HG02798 (cell line): ENCODE data around the gene SFI1.
A peak's percentile ranks its signal among the peaks of the same experiment; 100 is the strongest.
"Not testable (repeated sequence)": the region's sequence is repeated elsewhere in the genome, so short reads cannot be mapped to it uniquely, and the experiment has no call there.

Experiments used
- ATAC-seq: cut with Tn5 transposase; IDR thresholded peaks from one replicate; pipeline ENCODE4 v1.9.1; 2021; ENCODE audit warnings: mild to moderate bottlenecking; ENCODE audit not compliant: unreplicated experiment, poor library complexity

Gene SFI1

GRCh38 chr22:31496007-31496734 lies at the start of gene SFI1:
Gene SFI1 (plus strand): TSS chr22:31496536. CDS start chr22:31508285, 11,749 bp downstream.
- peak; percentile 83 for ATAC-seq

DNA sequence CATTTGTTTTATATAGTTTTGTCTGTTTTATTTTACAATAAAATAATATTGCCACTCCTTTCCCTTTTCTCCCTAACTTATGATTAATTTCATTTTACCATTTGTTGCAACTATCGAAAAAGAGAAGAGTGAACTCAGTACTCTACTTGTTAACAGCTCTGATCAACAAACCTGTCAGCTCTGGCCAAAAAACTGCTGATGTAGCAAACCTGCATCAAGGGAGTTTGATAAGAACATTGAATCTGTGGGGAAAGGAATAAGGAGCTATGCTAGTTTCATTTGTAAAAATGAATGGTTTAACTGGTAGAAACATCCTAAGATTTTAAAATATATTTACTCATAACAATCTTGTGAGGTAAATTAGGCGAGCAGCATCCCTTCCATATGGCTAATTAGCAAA lies 49.6 kb upstream of the SFI1 start:
- ATAC-seq: no peak

DNA sequence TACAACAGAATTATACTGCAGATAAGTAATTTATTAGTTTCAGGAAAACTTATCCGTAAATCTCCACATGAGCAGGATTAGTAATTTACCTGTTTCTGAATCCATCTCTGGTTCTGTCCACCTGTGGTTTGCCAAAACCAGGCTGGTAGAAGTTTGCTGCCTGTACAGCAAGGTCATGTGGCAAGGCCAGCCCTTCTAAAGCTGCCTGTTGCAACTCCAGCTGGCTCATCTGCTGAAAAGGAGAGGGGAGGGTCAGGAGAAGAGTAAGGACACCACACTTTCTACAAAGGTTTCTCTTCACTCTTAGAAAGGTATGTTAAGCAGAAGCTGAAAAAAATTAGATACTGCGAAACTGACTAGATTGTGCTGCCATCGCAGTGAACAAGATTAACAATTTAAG lies 49.0 kb upstream of the SFI1 start:
- no peak for ATAC-seq

DNA sequence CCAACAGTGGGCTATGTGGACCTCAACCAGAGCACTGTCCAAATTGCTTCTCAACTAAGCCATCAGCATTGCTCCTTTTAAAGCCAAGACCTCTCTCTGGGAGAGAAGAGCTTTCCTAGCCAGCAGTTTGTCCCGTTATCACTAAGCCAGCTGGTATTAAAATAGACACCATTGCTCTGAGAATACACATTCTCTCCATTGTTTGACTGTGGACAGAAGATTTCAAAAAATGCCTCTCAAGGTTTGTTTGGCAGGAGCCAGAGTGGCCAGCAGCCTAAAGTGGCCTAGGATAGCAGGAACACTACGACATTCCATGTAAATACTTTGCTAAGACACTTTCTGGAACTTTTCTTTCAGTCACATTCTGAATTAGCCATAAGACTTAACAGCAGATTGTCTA lies 48.0 kb upstream of the SFI1 start:
- ATAC-seq: no peak

DNA sequence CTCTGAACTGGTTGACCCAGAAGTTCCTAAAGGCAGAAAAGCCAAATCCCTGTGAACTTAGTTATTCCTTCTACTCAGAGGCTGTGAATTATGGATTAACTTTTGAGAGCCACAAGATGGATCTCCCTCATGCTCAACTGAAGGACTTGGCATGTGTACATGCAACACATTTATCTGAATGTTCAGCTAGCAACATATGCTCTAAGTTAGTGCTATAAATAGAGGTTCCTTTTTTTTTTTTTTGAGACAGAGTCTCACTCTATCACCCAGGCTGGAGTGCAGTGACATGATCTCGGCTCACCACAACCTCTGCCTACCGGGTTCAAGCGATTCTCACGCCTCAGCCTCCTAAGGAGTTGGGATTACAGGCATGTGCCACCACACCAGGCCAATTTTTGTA lies 46.8 kb upstream of the SFI1 start:
- no peak for ATAC-seq

- no peak for ATAC-seq
Measured at GRCh38 chr22:31451709-31452571, 44.4 kb upstream of the SFI1 start.

GRCh38 chr22:31461699-31462098 lies 34.6 kb upstream of the SFI1 start:
- no peak for ATAC-seq

DNA sequence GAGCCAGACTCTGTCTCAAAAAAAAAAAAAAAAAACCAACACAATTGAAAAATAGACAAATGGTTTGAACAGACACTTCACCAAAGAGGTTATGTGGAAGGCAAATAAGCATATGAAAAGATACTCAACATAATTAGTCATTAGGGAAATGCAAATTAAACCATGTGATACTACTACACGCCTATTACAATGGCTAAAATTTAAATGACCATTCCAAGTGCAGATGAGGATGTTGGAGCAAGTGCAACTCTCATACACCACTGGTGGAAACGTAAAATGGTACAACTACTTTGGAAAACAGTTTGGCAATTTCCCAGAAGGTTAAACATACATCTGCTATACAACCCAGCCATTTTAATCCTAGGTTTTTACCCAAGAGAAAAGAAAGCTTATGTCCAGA lies 31.0 kb upstream of the SFI1 start:
- no peak for ATAC-seq

- no peak for ATAC-seq
Measured at GRCh38 chr22:31474743-31475142, 21.6 kb upstream of the SFI1 start.

GRCh38 chr22:31475800-31476199 lies 20.5 kb upstream of the SFI1 start:
- no peak for ATAC-seq

- ATAC-seq: peak; percentile 64
Measured at GRCh38 chr22:31477329-31477728, 19.0 kb upstream of the SFI1 start.

- no peak for ATAC-seq
Measured at GRCh38 chr22:31481129-31481528, 15.2 kb upstream of the SFI1 start.

DNA sequence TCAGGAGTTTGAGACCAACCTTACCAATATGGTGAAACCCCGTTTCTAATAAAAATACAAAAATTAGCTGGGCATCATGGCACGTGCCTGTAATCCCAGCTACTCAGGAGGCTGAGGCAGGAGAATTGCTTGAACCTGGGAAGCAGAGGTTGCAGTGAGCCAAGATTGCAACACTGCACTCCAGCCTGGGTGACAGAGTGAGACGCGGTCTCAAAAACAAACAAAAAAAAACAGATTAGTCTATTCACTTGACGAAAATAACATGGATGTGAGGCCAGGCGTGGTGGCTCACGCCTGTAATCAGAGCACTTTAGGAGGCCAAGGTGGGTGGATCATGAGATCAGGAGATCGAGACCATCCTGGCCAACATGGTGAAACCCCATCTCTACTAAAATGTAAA lies 13.9 kb upstream of the SFI1 start:
- ATAC-seq: not testable (repeated sequence)

DNA sequence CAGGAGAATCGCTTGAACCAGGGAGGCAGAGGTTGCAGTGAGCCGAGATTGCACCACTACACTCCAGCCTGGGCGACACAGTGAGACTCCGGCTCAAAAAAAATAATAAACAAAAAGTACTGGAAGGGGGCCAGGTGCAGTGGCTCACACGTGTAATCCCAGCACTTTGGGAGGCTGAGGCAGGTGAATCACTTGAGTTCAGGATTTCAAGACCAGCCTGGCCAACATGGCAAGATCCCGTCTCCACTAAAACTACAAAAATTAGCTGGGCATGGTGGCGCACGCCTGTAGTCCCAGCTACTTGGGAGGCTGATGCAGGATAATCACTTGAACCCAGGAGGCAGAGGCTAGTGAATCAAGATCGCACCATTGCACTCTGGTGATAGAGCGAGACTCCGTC lies 10.0 kb upstream of the SFI1 start:
- ATAC-seq: not testable (repeated sequence)

DNA sequence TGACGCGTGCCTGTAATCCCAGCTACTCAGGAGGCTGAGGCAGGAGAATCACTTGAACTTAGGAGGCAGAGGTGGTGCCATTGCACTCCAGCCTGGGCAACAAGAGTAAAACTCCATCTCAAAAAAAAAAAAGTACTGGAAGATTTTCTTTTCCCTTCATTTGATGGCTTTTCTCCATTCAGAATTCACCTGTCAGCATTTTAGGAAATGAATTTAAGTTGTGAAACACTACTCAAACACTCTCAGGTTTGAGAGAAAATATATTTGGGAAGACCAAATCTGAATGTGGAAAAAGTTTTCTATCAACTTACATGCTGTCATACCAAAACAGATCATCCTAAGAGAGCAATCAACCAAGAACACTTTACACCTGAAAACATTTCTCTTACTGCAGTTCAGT lies 9.4 kb upstream of the SFI1 start:
- no peak for ATAC-seq

DNA sequence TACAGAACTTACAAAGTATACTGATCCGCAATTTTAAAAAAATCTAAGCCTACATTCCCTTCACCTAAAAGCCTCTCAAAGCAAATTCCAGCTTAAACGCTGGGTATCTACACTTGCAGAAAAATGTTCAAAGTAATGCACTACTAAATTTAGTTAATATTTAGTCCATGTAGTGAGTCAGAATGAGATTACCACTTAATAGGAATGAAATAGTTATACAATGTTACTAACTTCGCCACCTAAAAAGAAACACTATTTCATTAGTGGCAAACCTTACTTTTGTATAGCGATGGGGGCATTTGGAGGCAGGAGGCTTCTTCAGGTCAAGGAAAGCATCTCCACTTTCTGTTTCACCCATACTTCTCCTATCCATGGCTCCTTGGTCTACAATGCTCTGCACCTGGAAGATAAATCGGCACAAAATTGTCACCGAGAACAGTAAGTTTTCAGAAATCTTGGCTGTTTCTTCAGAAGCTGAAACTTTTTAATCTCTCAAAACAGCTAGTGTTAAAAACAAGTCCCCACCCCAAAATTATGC lies 7.9 kb upstream of the SFI1 start:
- ATAC-seq: no peak

- ATAC-seq: peak; percentile 10
Measured at GRCh38 chr22:31488988-31489617, 7.2 kb upstream of the SFI1 start.

DNA sequence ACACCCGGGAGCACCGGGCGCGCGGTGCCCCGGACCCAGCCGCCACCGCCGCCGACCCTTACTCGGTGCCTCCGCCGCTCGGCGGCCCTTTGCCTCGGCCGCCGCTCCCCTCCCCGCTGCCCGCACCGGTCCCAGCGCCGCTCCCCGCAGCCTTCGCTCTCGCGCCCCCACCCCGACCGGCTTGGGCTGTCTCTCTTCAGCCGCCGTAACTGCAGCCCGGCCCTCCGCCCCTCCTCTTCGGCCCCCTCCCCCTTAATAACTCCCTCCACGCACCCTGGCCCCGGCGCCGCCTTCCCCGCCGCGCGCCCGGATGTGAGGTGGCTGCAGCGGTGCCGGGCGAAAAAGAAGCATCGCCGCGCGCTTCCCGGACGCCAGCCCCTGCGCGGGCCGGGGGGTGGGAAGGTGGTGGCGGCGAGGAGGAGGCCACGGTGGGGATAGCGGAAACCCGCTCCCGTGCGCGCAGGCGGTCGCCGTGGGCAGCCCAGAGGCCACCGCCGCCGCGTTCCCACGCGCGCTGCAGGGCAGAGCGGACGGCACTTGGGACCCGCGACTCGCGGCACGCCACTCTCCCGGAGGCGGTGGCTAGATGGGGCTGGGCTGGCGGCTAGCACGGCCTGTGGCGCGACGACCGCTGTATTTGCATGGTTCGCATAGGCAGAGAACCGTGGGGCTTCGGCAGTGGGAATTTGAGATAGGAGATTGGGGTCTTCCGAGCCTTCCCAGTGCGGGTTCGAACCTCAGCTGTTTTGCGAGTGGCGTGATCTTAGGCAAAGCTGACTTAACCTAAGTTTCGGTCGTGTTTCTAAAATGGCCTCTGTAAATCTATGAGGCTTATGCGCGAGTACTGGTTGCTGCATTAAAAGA lies 6.5 kb upstream of the SFI1 start, which contains the start of gene EIF4ENIF1:
Gene EIF4ENIF1 (minus strand): TSS at position 211 of the 864 bp plus-strand sequence. CDS start 1,124 bp downstream, outside the sequence.
- ATAC-seq: peak; percentile 48

- peak; percentile 56 for ATAC-seq
Measured at GRCh38 chr22:31490496-31490925, 5.8 kb upstream of the SFI1 start.
